ENCODE data around the gene EYA3. TPM values are rescaled to one million over a fixed set of nuclear protein-coding genes. Genes with fewer than 3 reads are reported as not detected.

Gene EYA3
- total RNA-seq, 1 experiment from 2014 or later, result 32.7 TPM

- no peak overlapping the region for H2BK5ac ChIP-seq (ENCODE audit: insufficient read length, low read length)
- H3K79me2 ChIP-seq (ENCODE audit: insufficient read depth, low read length), result no peaks in the 10 kb centered on the region
- no peaks in the 10 kb centered on the region for H3K27me3 Mint-ChIP-seq (ENCODE audit: low read depth)
- H3K4me1 ChIP-seq (ENCODE audit: insufficient read depth, low read length), result no peaks in the 10 kb centered on the region; the same call in 1 of the 2 replicates
- H4K5ac ChIP-seq (ENCODE audit: insufficient read length, low read depth, low read length), result no peak overlapping the region
- no peak for TF ChIP-seq CTCF (conservative IDR thresholded peaks at IDR 0.05)
- peaks cover 10 to 11% of the 10 kb centered on the region in 2 experiments for H3K4me1 Mint-ChIP-seq
- H4K91ac ChIP-seq (ENCODE audit: insufficient read length, low read depth, low read length), result no peak overlapping the region
- no peak overlapping the region for H2BK20ac ChIP-seq (ENCODE audit: low read depth, low read length, poor library complexity, severe bottlenecking)
- no peak overlapping the region for H3K14ac ChIP-seq (ENCODE audit: insufficient read depth, low read length)
- no peak overlapping the region for H2BK12ac ChIP-seq (ENCODE audit: insufficient read length, low read depth, low read length)
- no peak overlapping the region for H3K18ac ChIP-seq (ENCODE audit: insufficient read length, low read depth, low read length)
- H3K9ac ChIP-seq (ENCODE audit: extremely low read depth, insufficient read length, low read length), result no peak overlapping the region
- no peaks in the 10 kb centered on the region for H3K9me3 Mint-ChIP-seq
- H3K4ac ChIP-seq (ENCODE audit: low read depth, low read length), result no peak overlapping the region
- H3K27ac ChIP-seq (ENCODE audit: insufficient read length, low read depth, low read length), result no peak overlapping the region
- no peak overlapping the region for H3K27ac Mint-ChIP-seq
- H4K20me1 ChIP-seq (ENCODE audit: control insufficient read depth, insufficient read depth, insufficient read length), result no peaks in the 10 kb centered on the region
- DNase-seq, result no peak
- H3K23me2 ChIP-seq (ENCODE audit: insufficient read length, low read depth, low read length, poor library complexity, severe bottlenecking), result no peaks in the 10 kb centered on the region
- H3K27me3 ChIP-seq (ENCODE audit: insufficient read depth, low read length), result no peaks in the 10 kb centered on the region
- H3K56ac ChIP-seq (ENCODE audit: insufficient read length, low read depth, low read length), result no peak overlapping the region
- no peak overlapping the region for H3K4me2 ChIP-seq (ENCODE audit: insufficient read depth, insufficient read length, low read length)
- H2BK15ac ChIP-seq (ENCODE audit: low read depth, low read length), result no peak overlapping the region
- H3K4me3 Mint-ChIP-seq, result no peak overlapping the region
- H4K8ac ChIP-seq (replicated peaks; ENCODE audit: insufficient read length, low read depth, low read length), result no peak overlapping the region
- H2BK120ac ChIP-seq (ENCODE audit: low read depth, low read length, poor library complexity, severe bottlenecking), result no peak overlapping the region
- H3K36me3 Mint-ChIP-seq (ENCODE audit: insufficient read depth in 1 of 3, low read depth in 3 of 3), result peaks cover 0 to 17% (median 15%) of the 10 kb centered on the region in 3 experiments; a peak in 5 of 7 replicates
- H3K23ac ChIP-seq (ENCODE audit: insufficient read length, low read depth, low read length), result no peak overlapping the region
- no peak overlapping the region for H2AK5ac ChIP-seq (ENCODE audit: insufficient read length, low read length)
- no peaks in the 10 kb centered on the region for H3K9me3 ChIP-seq (ENCODE audit: control insufficient read depth, low read depth, low read length)
- H2AFZ ChIP-seq (ENCODE audit: low read length), result no peak overlapping the region
- H3T11ph ChIP-seq (ENCODE audit: low read length), result no peak overlapping the region
- no peaks in the 10 kb centered on the region for H3K79me1 ChIP-seq (ENCODE audit: insufficient read depth, low read depth, low read length, poor library complexity, severe bottlenecking)
- WGBS (ENCODE audit: extremely low coverage, insufficient read length, low lambda C conversion rate), result no CpG with 5 or more reads among the region's 1 CpG
Observed at GRCh38 chr1:28044399-28044798, 44.0 kb downstream of the EYA3 start.

Measured in H9 (cell line).